ENCODE data around the gene SEC14L1.

DNA sequence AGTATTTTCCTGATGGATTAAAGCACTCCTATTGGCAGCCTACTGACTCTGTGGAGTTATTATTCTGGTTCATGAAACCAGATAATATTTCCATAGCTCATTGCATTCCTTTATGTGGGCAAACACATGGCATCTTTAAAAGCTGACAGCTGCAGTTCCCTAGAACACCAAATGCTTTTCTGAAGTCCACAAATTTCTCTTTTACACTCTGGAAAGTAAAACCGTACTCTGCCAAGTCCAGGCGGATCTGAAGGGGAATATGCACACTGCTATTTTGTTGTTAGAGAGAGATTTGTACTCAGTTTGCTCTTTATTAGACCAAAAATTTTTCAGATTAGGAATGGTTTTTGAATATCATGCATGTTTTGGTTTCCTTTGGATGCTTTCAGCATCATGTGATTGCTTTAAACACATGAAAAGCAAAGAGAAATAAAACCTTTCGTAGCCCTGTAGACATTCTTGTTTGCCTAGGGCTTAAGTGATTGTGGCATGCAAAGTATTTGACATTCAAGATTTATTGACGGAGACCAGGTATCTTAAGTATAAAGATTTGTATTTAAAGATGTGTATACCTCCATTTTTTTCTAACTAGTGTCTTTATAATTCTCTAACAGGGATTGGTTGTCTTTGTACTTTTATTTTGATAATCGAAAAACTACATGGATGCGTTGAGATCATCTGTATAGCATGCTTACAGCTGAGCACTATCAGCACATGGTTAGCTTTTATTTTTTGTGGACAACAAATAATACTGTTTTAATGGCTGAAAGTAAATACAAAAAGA, 19.5 kb downstream of the SEC14L1 start:
- TF ChIP-seq, protein P1, sequence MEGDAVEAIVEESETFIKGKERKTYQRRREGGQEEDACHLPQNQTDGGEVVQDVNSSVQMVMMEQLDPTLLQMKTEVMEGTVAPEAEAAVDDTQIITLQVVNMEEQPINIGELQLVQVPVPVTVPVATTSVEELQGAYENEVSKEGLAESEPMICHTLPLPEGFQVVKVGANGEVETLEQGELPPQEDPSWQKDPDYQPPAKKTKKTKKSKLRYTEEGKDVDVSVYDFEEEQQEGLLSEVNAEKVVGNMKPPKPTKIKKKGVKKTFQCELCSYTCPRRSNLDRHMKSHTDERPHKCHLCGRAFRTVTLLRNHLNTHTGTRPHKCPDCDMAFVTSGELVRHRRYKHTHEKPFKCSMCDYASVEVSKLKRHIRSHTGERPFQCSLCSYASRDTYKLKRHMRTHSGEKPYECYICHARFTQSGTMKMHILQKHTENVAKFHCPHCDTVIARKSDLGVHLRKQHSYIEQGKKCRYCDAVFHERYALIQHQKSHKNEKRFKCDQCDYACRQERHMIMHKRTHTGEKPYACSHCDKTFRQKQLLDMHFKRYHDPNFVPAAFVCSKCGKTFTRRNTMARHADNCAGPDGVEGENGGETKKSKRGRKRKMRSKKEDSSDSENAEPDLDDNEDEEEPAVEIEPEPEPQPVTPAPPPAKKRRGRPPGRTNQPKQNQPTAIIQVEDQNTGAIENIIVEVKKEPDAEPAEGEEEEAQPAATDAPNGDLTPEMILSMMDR (IDR thresholded peaks at IDR 0.05): no peak
- TF ChIP-seq SP1 (CRISPR knock-in tag; conservative IDR thresholded peaks at IDR 0.05) (no peak), ETV6 (CRISPR knock-in tag; IDR thresholded peaks at IDR 0.05) (no peak), TEAD4 (CRISPR knock-in tag; IDR thresholded peaks at IDR 0.05) (no peak)
- TF ChIP-seq, protein P2, sequence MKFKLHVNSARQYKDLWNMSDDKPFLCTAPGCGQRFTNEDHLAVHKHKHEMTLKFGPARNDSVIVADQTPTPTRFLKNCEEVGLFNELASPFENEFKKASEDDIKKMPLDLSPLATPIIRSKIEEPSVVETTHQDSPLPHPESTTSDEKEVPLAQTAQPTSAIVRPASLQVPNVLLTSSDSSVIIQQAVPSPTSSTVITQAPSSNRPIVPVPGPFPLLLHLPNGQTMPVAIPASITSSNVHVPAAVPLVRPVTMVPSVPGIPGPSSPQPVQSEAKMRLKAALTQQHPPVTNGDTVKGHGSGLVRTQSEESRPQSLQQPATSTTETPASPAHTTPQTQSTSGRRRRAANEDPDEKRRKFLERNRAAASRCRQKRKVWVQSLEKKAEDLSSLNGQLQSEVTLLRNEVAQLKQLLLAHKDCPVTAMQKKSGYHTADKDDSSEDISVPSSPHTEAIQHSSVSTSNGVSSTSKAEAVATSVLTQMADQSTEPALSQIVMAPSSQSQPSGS (CRISPR knock-in tag; IDR thresholded peaks at IDR 0.05; ENCODE audit: borderline replicate concordance, low read depth): no peak
- TF ChIP-seq, protein P3, sequence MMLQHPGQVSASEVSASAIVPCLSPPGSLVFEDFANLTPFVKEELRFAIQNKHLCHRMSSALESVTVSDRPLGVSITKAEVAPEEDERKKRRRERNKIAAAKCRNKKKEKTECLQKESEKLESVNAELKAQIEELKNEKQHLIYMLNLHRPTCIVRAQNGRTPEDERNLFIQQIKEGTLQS (CRISPR knock-in tag; conservative IDR thresholded peaks at IDR 0.05): no peak
- TF ChIP-seq, protein P4, sequence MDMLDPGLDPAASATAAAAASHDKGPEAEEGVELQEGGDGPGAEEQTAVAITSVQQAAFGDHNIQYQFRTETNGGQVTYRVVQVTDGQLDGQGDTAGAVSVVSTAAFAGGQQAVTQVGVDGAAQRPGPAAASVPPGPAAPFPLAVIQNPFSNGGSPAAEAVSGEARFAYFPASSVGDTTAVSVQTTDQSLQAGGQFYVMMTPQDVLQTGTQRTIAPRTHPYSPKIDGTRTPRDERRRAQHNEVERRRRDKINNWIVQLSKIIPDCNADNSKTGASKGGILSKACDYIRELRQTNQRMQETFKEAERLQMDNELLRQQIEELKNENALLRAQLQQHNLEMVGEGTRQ (CRISPR knock-in tag; IDR thresholded peaks at IDR 0.05): no peak
- TF ChIP-seq, protein P5, sequence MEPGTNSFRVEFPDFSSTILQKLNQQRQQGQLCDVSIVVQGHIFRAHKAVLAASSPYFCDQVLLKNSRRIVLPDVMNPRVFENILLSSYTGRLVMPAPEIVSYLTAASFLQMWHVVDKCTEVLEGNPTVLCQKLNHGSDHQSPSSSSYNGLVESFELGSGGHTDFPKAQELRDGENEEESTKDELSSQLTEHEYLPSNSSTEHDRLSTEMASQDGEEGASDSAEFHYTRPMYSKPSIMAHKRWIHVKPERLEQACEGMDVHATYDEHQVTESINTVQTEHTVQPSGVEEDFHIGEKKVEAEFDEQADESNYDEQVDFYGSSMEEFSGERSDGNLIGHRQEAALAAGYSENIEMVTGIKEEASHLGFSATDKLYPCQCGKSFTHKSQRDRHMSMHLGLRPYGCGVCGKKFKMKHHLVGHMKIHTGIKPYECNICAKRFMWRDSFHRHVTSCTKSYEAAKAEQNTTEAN (CRISPR knock-in tag; IDR thresholded peaks at IDR 0.05): no peak

All from WTC11 (cell line).